B cell (primary cell): ENCODE measurements around the gene GABRR2. TPM values are rescaled to one million over a fixed set of nuclear protein-coding genes. Genes with fewer than 3 reads are reported as not detected.
A peak's percentile ranks its signal among the peaks of the same experiment; 100 is the strongest.

Experiments
- ATAC-seq: fragments of 200-7000 bp; cut with Tn5 transposase; one replicate; pipeline ENCODE4 v1.10.0; 2021; ENCODE audit warnings: low read depth, mild to moderate bottlenecking, moderate number of reproducible peaks, moderate library complexity
- CTCF ChIA-PET: fragments of 350-600 bp; sonication (Branson Sonifier 250); formaldehyde crosslinking; loops from one replicate; lab custom pipeline; 2021; ENCODE audit warnings: antibody characterized with exemption, inconsistent platforms; lab: Charles Lee
- POLR2A ChIA-PET: fragments of 350-600 bp; sonication (Branson Sonifier 250); formaldehyde crosslinking; loops from one replicate; lab custom pipeline; 2021; ENCODE audit warnings: antibody characterized with exemption; lab: Charles Lee
- DNase-seq: peaks from one replicate; pipeline ENCODE4 v3.0.0; 2013
- H2AFZ ChIP-seq: 2 replicates; pipeline ENCODE4 v1.6.1; 2012; ENCODE audit warnings: mild to moderate bottlenecking, low read depth, low read length; ENCODE audit not compliant: insufficient read depth, poor library complexity, severe bottlenecking
- H3K27ac ChIP-seq, 2 donors: 1 replicate in 1 of 2; 2 replicates in 1 of 2; pipeline ENCODE4 v1.5.1; 2012 to 2013; ENCODE audit warnings: low read length in 2 of 2, mild to moderate bottlenecking in 2 of 2, moderate library complexity in 1 of 2
- H3K27me3 ChIP-seq, 4 experiments: fragments of 200-600 bp in 1 of 4; sonication (generic) in 1 of 4; replicated peaks in 1 of 4; 1 replicate in 2 of 4; 2 replicates in 2 of 4; pipeline versions ENCODE4 v1.6.1 to v1.7.0; 2013 to 2016; ENCODE audit warnings: low read length in 3 of 4, mild to moderate bottlenecking in 2 of 4, mixed read lengths in 1 of 4, moderate library complexity in 1 of 4; ENCODE audit not compliant: insufficient read depth in 4 of 4, control insufficient read depth in 3 of 4; ENCODE audit errors: control extremely low read depth in 1 of 4
- H3K36me3 ChIP-seq, 2 experiments: replicated peaks in 1 of 2; 1 replicate in 1 of 2; 2 replicates in 1 of 2; pipeline versions ENCODE4 v1.6.1 to v1.7.1; 2013; ENCODE audit warnings: low read length in 1 of 2; ENCODE audit not compliant: insufficient read depth in 2 of 2, control insufficient read depth in 1 of 2; ENCODE audit errors: control extremely low read depth in 1 of 2, extremely low read depth in 1 of 2
- H3K4me1 ChIP-seq, 2 donors: fragments of 200-600 bp in 1 of 2; sonication (generic) in 1 of 2; 1 replicate in 1 of 2; 2 replicates in 1 of 2; pipeline versions ENCODE4 v1.5.1 to v1.6.1; 2013 to 2017; ENCODE audit warnings: low read length in 2 of 2; ENCODE audit not compliant: control insufficient read depth in 2 of 2, insufficient read depth in 2 of 2
- H3K4me2 ChIP-seq: replicated peaks from 2 replicates; pipeline ENCODE3; 2012; ENCODE audit warnings: mild to moderate bottlenecking, low read depth, low read length; ENCODE audit not compliant: poor library complexity, severe bottlenecking
- H3K4me3 ChIP-seq, 5 experiments: fragments of 200-600 bp in 1 of 5; sonication (generic) in 1 of 5; 1 replicate in 3 of 5; 2 replicates in 2 of 5; pipeline versions ENCODE4 v1.5.1 to v1.7.0; 2011 to 2016; ENCODE audit warnings: low read length in 4 of 5, mild to moderate bottlenecking in 4 of 5, low read depth in 2 of 5, control low read depth in 1 of 5, moderate library complexity in 1 of 5; ENCODE audit not compliant: insufficient read depth in 1 of 5; ENCODE audit errors: control extremely low read depth in 1 of 5, extremely low read depth in 1 of 5
- H3K79me2 ChIP-seq: fragments of 200-600 bp; sonication (generic); one replicate; pipeline ENCODE4 v1.6.0; 2016; ENCODE audit warnings: low read length; ENCODE audit not compliant: control insufficient read depth, insufficient read depth
- H3K9ac ChIP-seq: fragments of 200-600 bp; sonication (generic); 2 replicates; pipeline ENCODE4 v1.6.1; 2017; ENCODE audit warnings: mild to moderate bottlenecking, low read length, moderate library complexity
- H3K9me3 ChIP-seq, 3 donors: one replicate each; pipeline versions ENCODE4 v1.6.1 to v1.7.1; 2013; ENCODE audit warnings: low read length in 2 of 3; ENCODE audit not compliant: control insufficient read depth in 2 of 3, insufficient read depth in 1 of 3; ENCODE audit errors: control extremely low read depth in 1 of 3
- H4K20me1 ChIP-seq: 2 replicates; pipeline ENCODE4 v1.6.0; 2012; ENCODE audit warnings: mild to moderate bottlenecking, low read length; ENCODE audit not compliant: insufficient read depth, control insufficient read depth, poor library complexity, severe bottlenecking
- H3K27ac Mint-ChIP-seq: one replicate; pipeline ENCODE4 v1.8.0; 2021; ENCODE audit warnings: mixed read lengths
- H3K27me3 Mint-ChIP-seq: one replicate; pipeline ENCODE4 v1.8.0; 2021; ENCODE audit warnings: mixed read lengths
- H3K4me1 Mint-ChIP-seq: one replicate; pipeline ENCODE4 v1.8.0; 2021; ENCODE audit warnings: mixed read lengths
- H3K4me3 Mint-ChIP-seq: one replicate; pipeline ENCODE4 v1.8.0; 2021; ENCODE audit warnings: mixed read lengths
- H3K9me3 Mint-ChIP-seq: one replicate; pipeline ENCODE4 v1.8.0; 2022; ENCODE audit warnings: mixed read lengths; ENCODE audit not compliant: insufficient read depth
- EZH2 ChIP-seq: IDR thresholded peaks from 2 replicates; pipeline ENCODE4 v1.6.1; 2012; ENCODE audit warnings: borderline replicate concordance, low read depth, mild to moderate bottlenecking, moderate library complexity, low read length; ENCODE audit not compliant: insufficient read depth, poor library complexity, severe bottlenecking
- WGBS: methylation state at CpG from one replicate; pipeline ENCODE4 v1.1.5; 2013; ENCODE audit warnings: missing lambda C conversion rate; ENCODE audit not compliant: insufficient coverage; 5-methylcytosine and 5-hydroxymethylcytosine counted together
- intact Hi-C: fragments of 100-400 bp; cut with micrococcal nuclease; formaldehyde crosslinking; loops from one replicate; pipeline ENCODE4 v1.10.0; 2022
- polyA plus RNA-seq: library from polyadenylated mRNA; depleted of rRNA; stranded (reverse); fragments of >200 nt; gene quantifications from 2 replicates; pipeline ENCODE4 v1.2.3, GENCODE V29; 2012
- total RNA-seq, 2 donors: library from RNA; stranded (reverse); fragments of 120-200 nt in 1 of 2; gene quantifications; 1 replicate in 1 of 2; 2 replicates in 1 of 2; pipeline versions ENCODE4 v1.2.3 to v1.2.4, GENCODE V29; 2013 to 2022
- TF ChIP-seq, protein P1 (sequence below): fragments of 200-600 bp; IDR thresholded peaks from one replicate; pipeline ENCODE4 v1.8.0; 2022; ENCODE audit warnings: antibody characterized with exemption, mild to moderate bottlenecking

GABRR2 gene
- total and polyA plus RNA-seq, 2 donors (not counting 1 experiment from before 2014, with no cell fraction given) = 0.59 to 4.7 TPM

GRCh38 chr6:89356642-89357170 lies 41.6 kb upstream of the GABRR2 start:
- peak overlapping the region; percentile 73 for H3K4me2 ChIP-seq
- H3K27ac ChIP-seq = peak overlapping the region; percentile 87 to 91
- H4K20me1 ChIP-seq = no peaks in the 10 kb centered on the region
- ChIA-PET POLR2A (interaction anchor here (0.7 to 1.3 kb wide), 5 partner anchors 8 to 1436 kb away, joined by 4 to 10 read pairs (median 5); partner anchors contain the start of gene PNRC1), CTCF (interaction anchor here (0.6 to 11.4 kb wide), 12 partner anchors 9 to 742 kb away, joined by 3 to 141 read pairs (median 4); partner anchors contain the start of gene PNRC1)
- H3K9me3 Mint-ChIP-seq = no peaks in the 10 kb centered on the region
- intact Hi-C loops = loop anchor here (1.0 to 10.0 kb wide), 7 partner anchors 10 to 1882 kb away; partner anchors contain the start of genes AKIRIN2 and SLC35A1
- H2AFZ ChIP-seq = peak overlapping the region; percentile 66
- H3K4me1 Mint-ChIP-seq = peaks cover 75% of the 10 kb centered on the region
- peak overlapping the region; percentile 95 for H3K4me3 Mint-ChIP-seq
- H3K36me3 ChIP-seq = no peaks in the 10 kb centered on the region
- peaks cover 50% of the 10 kb centered on the region for H3K79me2 ChIP-seq
- H3K9ac ChIP-seq = peak overlapping the region; percentile 67
- peak; percentile 46 for DNase-seq
- no peaks in the 10 kb centered on the region for H3K9me3 ChIP-seq
- H3K27ac Mint-ChIP-seq = peak overlapping the region; percentile 99
- no peaks in the 10 kb centered on the region for H3K27me3 Mint-ChIP-seq
- no peaks in the 10 kb centered on the region for H3K27me3 ChIP-seq
- ATAC-seq = no peak
- WGBS = no CpG with 5 or more reads among the region's 1 CpG
- no peak for TF ChIP-seq EZH2
- TF ChIP-seq, protein P1, sequence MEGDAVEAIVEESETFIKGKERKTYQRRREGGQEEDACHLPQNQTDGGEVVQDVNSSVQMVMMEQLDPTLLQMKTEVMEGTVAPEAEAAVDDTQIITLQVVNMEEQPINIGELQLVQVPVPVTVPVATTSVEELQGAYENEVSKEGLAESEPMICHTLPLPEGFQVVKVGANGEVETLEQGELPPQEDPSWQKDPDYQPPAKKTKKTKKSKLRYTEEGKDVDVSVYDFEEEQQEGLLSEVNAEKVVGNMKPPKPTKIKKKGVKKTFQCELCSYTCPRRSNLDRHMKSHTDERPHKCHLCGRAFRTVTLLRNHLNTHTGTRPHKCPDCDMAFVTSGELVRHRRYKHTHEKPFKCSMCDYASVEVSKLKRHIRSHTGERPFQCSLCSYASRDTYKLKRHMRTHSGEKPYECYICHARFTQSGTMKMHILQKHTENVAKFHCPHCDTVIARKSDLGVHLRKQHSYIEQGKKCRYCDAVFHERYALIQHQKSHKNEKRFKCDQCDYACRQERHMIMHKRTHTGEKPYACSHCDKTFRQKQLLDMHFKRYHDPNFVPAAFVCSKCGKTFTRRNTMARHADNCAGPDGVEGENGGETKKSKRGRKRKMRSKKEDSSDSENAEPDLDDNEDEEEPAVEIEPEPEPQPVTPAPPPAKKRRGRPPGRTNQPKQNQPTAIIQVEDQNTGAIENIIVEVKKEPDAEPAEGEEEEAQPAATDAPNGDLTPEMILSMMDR = no peak
- H3K4me1 ChIP-seq = peaks cover 65 to 74% of the 10 kb centered on the region in 2 donors
- peak overlapping the region; percentile 22 to 62 (median 48) for H3K4me3 ChIP-seq
